HG02571 (cell line): Measurements from ENCODE around the gene ACCS.

Source experiments
- ATAC-seq: cut with Tn5 transposase; IDR thresholded peaks from one replicate; pipeline ENCODE4 v1.9.1; 2021; ENCODE audit warnings: mild to moderate bottlenecking, moderate library complexity; ENCODE audit not compliant: unreplicated experiment

ACCS gene

DNA sequence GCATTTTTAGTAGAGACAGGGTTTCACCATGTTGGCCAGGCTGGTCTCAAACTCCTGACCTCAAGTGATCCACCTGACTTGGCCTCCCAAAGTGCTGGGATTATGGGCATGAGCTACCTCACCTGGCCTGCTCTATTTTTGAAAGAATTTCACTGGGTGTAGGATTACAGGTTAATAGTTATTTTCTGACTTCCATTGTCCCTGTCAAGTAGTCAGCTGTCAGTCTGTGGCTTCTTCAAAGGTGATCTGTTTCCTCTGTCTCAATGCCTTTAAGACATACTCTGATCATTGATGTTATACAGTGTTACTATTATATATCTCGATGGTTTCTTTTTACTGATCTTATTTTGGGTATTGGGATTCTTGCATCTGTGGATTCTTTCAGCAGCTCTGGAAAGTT, 19.3 kb downstream of the ACCS start:
- no peak for ATAC-seq

DNA sequence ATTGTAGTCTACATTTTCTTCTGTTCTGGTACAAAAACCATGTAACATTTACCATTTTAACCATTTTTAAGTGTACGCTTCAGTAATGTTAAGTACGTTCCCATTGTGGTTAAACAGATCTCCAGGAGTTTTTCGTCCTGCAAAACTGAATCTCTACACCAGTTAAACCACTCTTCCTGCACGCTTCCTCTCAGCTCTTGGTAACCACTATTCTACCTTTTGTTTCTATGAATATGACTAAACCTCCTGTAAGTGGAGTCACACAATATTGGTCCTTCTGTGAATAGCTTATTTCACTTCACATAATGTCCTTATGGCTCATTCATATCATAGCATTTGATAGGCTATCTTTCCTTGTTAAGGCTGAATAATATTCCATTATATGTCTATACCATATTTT, 22.3 kb downstream of the ACCS start:
- no peak for ATAC-seq

DNA sequence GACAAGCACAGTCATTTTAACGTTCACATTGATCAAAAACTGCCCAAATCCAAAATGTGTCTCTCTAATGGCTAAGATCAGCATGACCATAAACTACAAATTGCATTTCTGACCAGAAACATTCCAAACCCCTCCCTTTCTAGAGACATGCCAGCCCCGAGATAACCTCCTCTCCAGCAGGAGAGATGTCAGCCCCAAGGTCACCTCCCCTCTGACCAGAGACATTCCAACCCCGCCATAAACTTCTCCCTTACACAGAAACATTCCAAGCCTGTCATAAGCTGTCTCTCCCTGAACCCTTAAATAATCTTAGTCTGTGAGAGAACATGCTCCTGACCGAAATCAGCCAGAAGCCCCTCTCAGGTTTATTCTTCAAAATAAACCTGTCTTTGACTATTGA, 22.8 kb downstream of the ACCS start:
- ATAC-seq: no peak

DNA sequence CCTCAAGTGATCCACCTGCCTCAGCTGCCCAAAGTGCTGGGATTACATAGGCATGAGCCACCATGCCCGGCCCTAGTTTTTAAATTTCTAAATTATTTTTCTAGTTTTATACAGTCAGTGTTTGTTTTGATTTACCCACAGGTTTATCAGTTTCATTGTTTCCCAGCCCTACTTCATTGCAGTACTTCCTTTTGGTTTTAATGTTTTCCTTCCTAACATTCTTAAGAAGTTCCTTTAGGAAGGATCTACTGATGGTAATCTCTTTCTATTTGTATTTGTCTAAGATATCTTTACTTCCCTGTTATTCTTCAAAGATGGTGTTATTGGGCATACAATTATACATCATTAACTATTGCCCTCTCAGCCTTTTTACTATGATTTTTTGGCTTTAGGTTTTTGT, 24.5 kb downstream of the ACCS start:
- ATAC-seq: no peak

DNA sequence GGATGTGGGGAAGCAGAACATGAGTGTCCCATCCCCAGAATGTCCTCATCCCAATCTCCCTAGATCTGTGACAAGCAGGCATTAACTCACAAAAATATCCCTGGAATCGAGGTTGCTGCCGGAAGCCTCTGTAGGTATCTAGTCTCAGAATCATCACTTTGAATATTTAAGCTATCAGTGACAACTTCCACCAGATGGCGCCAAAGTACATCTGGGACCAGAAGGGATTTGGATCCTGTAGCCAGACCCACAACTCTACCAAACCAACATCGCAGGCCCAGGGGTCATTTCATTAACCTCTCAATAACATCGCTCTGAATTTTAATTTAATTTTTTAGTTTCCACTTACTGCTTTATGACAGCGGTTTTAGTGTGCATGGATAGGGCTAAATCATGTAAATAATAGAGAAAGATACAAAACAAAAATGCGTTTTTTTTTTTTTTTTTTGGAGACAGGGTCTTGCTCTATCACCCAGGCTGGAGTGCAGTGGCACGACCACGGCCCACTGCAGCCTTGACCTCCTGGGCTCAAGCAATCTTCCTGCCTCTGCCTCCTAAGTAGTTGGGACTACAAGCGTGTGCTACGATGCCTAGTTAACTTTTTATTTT, 28.3 kb downstream of the ACCS start:
- no peak for ATAC-seq

DNA sequence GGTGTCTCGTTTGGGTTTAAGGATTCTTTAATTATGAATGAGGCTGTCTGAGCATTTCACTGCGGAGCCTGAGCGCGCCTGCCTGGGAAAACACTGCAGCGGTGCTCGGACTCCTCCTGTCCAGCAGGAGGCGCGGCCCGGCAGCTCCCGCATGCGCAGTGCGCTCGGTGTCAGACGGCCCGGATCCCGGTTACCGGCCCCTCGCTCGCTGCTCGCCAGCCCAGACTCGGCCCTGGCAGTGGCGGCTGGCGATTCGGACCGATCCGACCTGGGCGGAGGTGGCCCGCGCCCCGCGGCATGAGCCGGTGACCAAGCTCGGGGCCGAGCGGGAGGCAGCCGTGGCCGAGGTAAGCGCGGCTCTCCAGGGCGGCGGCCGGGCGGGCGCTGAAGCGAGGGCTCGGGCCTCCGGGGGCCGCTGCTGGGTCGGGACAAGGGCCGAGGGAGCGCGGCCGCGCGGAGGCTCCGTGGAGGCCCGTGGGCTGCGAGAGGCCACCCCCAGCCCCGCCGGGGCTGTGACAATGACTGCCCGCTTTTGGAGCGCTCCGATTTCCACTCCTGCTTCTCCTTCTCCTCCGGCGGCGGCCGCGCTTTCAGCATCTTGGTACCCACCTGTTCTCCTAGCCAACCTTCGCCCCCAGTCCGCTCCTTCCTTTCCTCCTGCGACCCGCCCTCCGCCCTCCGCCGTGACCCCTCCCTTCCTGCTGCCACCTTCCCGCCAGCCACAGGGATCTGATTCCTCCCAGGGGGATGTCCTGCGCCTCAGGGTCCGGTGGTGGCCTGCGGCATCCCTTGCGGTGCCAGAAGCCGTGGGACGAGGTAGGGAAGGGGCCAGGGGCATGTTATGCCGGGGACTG, 29.7 kb downstream of the ACCS start, which contains the start of gene EXT2:
Gene EXT2, plus strand, starts transcription at position 173 of the 854 bp plus-strand sequence. CDS start 12,035 bp downstream, outside the sequence.
- peak; percentile 94 for ATAC-seq

DNA sequence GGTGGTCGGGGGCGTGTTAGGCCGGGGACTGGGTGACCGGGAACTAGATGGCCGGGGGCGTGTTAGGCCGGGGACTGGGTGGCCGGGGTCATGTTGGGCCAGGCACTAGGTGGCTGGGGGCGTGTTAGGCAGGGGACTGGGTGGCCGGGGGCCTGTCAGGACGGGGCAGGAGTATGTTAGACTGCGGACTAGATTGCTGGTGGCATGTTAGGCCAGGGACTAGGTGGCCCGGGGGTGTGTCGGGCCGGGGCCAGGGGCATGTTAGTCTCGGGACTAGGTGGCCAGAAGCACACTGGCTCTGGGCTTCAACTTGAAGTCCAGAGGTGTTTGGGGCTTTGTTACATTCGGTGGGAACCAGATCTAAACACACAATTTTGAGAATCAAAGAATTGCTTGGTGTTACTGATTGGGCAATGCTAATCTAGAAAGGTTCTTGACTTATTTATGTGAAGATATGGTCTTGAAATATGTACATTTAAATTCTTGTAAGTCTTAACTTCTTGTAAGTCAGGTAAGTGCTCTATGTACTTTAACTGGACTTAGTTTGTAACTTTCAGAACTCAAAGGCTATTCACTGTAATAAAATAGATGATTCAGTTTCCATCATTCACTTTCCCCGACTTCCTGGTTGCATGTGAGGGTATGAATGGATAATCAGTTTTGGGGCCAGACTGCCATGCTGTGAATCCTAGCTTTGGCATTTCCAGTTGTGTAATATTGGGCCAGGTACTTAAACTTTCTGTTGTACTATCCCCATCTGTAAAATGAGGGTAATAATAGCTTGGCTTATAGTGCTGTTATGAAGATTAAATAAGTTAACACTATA, 30.5 kb downstream of the ACCS start:
- no peak for ATAC-seq

DNA sequence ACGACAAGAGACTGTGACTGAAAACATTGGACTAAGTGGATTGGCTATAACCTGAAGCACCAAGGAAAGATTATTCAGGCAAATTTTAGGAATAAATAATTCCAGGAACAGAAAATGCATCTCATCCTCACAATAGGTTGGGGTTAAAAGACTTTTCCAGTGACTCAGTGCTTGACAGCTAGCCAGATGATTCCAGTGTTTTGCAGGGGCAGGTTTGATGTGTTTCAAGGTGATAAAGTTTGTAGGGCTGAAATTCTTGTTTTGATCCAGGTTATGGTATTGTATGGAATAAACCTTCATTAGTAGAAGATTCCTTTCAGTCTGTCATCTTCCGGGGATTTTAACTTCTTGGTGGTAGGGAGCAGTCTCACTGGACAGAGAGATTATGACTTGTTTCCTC, 31.8 kb downstream of the ACCS start:
- ATAC-seq: no peak

DNA sequence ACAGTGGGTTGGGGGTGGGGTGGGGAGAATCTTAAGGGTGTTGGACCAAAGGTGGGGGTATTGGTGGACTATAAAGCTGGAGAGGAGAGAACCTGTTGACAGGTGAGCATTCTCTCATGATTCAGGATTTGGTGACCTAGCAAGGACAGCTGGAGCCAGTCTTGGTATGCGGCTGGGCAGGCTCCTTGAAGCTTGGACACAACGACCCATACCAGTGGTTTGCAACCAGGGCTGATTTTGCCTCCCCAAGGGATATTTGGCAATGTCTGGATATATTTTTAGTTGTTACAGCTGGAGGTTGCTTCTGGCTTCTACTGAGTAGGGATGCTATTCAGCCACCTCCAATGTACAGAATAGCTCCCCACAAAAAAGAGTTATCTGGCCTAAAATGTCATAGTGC, 35.0 kb downstream of the ACCS start:
- no peak for ATAC-seq

DNA sequence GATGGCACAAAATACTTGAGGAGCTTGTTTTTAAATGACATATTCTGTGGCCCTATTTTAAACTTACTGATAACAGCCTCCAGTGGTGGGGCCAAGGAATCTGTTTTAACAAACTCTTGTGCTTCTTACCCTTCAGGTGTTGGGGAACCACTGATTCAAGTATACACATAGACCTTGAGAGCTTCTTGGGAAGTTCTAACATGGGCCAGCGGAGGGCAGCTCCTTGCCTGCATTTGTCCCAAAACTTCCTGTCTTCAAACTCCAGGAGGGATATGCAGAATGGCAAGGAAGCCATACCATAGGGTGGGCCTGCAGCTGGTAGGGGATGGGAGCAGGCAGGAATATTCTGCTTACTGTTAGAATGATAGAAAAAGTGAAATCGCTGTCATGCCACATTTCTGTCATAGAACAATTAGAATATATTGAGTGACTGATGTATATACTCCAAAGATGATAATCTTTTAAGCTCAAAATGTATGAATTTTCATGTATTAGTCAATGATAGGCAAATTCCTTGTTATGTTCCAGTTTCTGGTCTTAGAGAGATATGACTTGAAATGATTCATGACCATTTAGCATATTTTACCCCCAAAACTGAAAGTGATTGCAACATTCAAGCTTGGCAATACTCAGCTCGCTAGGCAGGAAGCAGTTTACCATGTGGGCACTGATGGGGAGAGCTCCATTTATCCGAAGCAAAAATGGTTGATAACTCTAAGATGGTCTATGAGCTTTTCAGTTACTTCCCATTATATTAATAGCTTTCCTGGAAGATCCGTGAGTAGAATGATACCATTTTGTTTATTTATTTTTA, 38.6 kb downstream of the ACCS start:
- ATAC-seq: no peak

DNA sequence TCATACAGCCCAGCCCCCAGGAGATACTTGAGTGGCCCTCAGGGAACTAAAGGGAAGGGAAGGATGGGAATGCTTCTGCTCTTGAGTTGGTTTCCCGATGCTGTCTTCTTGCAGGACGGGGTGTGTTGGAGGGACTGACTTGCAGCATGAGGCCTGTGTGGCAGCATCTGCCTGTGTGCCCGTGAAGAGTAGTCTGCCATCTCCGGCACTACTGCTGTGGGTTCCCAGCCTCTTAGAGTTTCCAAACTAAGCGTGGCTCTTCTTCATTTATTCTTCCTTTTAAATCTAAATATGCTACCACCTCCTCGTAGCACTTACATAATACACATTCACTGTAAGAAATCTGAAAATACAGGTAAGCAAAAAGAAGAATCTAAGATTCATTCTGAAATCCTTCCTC, 42.2 kb downstream of the ACCS start:
- ATAC-seq: no peak

DNA sequence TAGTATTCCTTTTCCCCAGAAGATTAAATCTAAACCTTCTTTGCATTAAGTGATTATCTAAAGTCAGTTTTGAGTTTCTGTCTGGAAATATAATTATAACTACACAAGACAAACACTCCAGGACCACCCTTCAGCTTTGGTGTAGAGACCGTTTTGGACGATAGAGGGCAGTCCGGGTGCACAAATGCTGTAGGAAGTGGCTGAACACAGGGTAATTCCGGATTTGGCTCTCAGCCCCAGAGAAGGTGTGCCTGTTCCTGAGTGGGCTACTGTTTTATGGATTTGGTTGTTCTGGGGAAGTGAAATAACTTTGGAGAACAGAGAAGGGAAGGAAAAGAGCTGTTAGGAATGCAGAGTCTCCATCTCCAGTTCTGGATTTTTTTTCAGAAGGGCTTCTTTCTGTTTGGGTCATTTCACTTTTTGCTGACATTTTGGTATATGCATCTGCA, 44.2 kb downstream of the ACCS start:
- ATAC-seq: no peak

DNA sequence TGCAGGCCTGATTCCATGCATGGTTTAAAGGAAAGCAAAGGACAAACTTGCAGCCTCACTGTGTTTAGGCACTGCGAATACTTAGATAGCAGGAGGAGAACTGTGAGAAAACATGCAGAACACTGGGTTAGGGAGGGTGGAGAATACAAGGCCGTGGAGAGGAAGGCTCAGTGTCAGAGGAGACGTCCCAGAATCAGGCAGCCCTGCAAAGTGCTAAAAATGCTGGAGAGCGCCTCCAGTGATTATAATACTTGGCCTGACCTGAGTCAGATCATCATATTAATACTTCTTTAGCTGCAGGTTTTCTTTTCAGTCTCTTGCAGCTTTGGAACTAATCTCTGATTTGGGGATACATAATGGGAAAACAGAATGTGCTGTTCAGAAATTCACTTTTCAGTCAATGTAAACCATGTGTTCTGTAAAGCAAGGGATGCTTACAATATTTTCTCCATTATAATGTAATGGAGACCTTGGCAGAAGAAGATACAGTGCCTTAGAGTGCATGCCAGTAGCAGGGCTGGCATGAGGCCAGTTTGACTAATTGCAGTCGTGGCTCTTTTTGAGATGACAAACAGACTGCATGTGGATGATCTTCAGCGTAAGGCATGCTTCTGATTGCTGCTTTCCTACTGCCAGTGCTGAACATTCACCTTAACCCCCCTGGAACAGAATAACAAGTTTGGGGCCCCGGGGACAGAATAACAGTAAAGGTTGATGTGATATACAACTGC, 46.2 kb downstream of the ACCS start:
- ATAC-seq: no peak

DNA sequence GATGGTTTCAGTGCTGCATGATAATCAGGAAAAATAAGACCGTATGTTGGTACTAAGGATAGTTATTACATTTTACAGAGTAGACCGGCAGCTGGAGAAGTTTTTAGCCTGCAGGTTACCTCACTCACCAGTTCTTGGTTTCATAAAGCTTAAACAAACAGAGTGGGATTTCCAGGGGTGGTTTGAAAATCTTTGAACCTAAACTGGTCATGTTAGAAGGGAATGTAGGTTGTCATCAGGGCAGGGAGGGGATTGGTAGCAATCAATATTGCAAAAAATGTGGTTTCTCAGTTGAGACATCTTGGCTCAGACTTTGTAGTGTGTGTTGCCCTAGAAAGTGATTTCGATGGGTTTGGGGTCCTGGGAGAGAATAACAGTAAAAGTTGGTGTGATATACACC, 46.9 kb downstream of the ACCS start:
- ATAC-seq: no peak

DNA sequence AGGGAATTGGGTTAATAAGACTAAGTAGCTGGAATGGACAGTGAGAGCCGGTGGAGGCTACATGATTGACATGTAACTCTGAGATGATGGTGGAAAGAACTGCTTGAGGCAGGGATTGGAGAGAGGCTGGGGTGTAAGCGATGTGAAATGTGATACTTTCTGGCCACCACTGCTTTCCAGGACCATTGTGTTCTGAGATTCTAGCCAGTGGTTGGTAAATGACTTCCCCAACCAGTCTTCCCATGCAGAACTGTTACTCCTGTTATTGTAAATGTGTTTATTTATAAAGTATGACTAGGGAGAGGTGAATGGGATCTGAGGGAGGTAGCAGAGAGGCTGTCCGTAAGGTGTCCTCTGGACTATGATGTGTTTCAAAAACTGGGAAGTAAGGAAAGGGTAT, 47.5 kb downstream of the ACCS start:
- no peak for ATAC-seq

DNA sequence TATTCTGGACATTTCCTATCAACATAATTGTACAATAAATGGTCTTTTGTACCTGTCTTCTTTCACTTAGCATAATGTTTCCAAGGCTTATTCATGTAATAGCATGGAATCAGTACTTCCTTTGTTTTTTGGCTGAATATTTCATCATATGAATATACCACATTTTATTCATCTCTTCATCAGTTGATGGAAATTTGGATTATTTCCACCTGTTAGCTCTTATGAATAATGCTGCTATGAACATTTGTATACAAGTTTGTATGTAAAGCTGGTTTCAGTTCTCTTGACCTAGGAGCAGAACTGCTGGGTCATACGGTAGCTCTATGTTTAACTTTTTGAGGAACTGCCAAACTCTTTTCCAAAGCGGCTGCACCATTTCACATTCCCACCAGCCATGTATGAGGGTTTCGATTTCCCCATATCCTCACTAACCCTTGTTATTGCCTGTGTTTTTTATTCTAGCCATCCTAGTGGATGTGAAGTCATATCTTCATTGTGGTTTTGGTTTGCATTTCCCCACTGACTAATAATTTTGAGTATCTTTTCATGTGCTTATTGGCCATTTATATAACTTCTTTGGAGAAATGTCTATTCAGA, 50.3 kb downstream of the ACCS start:
- ATAC-seq: no peak

DNA sequence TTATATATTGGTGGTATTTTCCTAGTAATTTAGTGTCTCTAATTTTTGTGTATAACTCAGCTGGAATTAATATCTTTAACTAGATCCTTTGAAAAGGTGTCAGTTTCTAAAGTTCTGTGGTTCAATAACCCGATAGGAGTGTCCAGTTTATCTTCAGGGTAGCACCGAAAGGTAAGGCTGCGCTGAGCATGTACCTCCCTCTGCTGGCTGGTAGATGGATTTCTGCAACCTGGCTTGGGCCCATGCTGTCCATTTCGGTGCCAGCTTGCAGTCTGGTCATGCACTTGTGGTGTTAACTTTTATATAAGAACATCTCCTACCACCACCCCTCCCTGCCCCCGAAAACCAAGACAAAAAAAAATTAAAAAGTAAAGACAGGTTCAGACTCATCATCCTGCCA, 54.1 kb downstream of the ACCS start:
- no peak for ATAC-seq

DNA sequence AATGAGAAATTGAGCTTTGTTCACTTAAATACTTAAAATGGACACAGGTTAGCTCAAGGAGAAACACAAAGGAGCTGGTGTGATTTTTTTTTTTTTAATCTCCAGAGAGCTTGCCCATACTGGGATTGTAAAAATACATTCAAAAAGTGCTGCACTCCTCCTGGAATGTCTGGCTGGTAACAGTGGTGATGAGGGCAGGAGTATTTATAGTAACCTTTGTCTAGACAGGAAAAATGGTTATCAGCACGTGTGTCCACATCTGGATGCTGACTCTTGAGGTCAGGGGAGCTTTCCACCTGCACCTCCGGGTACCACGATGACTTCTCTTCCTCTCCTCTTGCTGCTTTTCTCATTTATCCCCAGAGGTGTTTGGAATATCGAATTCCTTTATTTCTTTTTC, 59.5 kb downstream of the ACCS start:
- ATAC-seq: no peak

DNA sequence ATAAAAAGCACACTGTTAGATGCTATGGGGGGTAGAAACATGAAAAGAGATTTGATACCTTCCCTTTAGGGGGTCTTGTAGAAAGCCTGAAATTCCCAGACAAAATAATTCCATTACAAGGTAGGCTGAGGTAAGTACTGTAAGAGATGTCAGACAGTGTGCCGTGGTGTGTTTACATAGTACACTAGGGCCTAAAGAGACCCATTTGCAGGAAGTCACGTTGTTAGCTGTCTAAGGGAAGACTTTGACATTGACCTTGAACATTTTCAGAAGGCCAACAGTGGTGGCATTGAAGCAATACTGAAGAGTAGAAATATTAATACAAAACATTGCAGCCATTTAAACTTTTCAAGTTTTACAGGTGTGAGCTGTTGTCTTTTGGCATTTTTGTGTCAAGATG, 60.2 kb downstream of the ACCS start:
- no peak for ATAC-seq

DNA sequence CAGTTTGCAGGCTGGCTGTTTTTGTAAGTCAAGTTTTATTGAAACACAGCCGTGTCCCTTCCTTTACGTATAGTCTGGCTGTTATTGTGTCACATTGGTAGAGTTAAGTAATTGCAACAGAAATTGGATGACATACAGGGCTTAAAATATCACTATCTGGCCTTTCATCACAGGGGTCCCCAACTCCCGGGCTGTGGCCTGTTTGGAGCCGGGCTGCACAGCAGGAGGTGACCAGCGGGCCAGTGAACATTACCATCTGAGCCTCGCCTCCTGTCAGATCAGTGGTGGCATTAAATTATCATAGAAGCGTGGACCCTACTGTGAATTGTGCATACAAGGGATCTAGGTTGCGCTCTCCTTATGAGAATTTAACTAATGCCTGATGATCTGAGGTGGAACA, 61.1 kb downstream of the ACCS start:
- no peak for ATAC-seq
